ENCODE data around the gene TNFAIP8.
A peak's percentile ranks its signal among the peaks of the same experiment; 100 is the strongest.

The TNFAIP8 gene

DNA sequence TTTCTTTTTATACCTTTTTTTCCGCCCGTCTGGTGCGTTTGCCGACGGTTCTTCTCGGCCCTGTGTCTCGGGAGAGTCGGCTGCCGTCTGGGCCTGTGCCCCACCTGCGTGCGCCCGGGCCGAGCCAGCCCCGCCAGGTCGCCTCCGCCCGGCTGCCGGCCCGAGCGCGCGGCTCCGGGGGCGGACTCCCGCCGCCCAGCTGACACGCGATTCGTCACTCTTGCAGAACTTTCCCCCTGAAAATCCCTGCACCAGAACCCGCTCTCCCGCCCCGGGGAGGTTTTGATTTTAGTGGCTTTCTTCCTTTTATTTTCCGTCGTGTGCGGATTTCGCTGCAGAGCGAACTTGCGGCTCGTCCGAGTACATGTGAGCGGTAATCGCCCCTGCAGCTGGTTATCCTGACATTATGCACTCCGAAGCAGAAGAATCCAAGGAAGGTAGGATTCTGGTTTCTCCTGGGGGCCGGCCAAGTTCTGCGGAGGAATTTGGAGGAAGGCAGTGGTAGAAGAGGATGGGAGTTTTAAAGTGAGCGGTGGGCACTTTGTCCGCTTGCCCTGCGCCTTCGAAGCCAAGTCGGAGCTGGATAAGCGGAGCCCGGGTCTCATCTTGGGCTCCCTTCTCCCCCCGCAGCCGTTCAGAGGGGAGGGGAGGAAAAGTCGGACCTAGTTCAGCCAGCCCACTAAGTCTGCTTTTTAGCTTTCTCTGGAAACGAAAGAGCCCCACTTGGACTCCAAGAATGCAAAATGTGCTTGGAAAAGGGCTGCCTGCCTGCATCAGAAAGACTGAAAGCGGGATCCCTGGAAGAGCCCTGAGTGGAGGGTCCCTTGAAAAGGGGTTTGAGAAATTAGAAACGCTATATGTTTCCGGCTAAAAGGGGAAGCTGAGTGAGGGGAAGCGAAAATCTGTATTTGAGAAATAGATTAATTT lies at the start of gene TNFAIP8:
TSS of gene TNFAIP8 (plus strand) at position 335 of the 927 bp plus-strand sequence. CDS start at position 407, 72 bp downstream.
- peak; percentile 58 to 62 for ATAC-seq

DNA sequence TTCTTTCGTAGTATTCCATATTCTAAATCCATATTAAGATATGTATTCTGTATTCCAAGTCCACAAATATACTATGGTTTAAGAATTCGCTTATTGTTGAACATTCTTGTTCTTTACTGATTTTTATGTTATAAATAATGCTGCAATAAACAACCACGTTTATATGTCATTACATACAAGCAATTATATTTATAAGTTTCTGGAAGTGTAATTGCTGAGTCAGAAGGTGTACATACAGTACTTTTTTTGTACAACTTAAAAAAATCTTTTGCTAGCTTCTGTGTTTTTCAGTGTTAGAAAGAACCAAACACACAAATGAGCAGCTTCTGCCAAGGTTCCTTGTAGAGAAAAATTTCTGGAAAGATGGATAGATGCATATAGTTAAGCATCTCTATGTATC lies 48.6 kb upstream of the TNFAIP8 start:
- ATAC-seq = no peak

- ATAC-seq = no peak
These were observed 46.5 kb upstream of the TNFAIP8 start for GRCh38 chr5:119309326-119309725.

- ATAC-seq = no peak
These were observed 44.1 kb upstream of the TNFAIP8 start for GRCh38 chr5:119311688-119312087.

DNA sequence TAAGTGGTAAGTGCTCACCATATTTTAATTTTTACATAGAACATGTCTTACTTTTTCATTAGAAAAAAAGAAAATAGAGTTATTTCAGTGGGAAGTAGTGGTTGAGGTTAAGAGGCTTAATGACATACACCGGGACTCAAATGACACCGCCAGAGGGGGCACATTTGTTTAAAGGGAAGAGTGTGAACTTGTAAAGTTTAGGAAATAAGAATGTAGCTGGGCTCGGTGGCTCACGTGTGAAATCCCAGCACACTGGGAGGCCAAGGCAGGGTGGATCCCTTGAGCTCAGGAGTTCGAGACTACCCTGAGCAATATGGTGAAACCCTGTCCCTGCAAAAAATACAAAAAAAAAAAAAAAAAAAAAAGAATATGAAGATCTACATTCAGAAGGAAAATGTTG lies 43.4 kb upstream of the TNFAIP8 start:
- no peak for ATAC-seq

- ATAC-seq = no peak
These were observed 42.6 kb upstream of the TNFAIP8 start for GRCh38 chr5:119313197-119313596.

DNA sequence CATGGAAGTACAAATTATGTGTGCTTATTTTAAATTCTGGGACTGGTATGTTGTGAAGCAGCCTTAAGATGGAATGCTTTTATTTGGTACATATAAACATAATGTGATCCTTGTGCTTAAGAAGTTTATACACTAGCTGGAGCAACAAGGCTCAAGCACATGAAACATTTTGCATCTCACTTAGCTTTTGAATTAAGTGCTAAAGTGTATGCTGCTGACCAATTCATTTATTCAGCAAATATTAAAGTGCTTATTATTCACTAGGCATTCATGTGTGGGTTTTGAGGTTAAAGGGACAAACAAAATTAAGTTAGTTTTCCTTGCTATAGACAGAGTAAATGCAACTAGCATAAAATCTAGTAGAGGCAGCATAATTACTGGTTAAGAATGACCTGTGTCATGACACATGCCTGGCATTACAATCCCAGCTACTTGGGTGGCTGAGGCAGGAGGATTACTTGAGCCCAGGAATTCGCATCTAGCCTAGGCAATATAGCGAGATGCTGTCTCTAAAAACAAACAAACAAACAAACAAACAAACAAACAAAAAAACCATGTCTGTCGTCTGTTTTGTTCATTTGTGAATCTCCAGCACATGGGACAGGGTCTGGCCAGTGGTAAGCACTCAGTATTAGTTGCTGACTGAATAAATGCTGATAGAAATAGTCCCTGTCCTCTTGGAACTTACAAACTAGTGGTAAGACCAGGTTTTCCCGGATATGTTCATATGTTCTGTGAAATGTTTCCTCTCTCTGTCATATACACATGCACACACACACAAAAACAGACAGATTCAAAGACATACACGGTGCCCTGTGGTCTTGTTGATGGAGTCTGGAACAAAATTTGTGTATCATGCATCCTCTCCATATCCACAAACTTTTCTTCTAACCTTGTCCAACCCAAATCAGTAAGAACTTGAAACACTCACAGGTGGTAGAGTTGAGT lies 41.9 kb upstream of the TNFAIP8 start:
- ATAC-seq = no peak

- ATAC-seq = peak; percentile 74 to 78
These were observed 40.3 kb upstream of the TNFAIP8 start for GRCh38 chr5:119315516-119315949.

DNA sequence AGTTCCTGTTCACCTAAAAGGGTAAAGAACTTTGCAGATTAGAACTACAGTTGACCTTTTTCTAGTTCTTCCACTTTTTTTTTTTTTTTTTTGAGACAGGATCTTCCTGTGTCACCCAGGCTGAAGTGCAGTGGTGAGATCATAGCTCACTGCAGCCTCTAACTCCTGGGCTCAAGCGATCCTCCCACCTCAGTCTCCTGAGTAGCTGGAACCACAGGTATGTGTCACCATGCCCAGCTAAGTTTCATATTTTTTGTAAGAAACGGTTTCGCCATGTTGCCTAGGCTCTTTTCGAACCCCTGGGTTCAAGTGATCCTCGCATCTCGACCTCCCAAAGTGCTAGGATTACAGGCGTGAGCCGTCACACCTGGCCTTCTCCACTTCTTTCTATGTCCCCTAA lies 39.7 kb upstream of the TNFAIP8 start:
- ATAC-seq = peak in 1 of 2 donors; percentile 34

GRCh38 chr5:119316906-119317305 lies 38.9 kb upstream of the TNFAIP8 start:
- ATAC-seq = no peak

- ATAC-seq = peak in 1 of 2 donors; percentile 27
These were observed 37.4 kb upstream of the TNFAIP8 start for GRCh38 chr5:119318256-119318894.

GRCh38 chr5:119319401-119319800 lies 36.4 kb upstream of the TNFAIP8 start:
- ATAC-seq = no peak

GRCh38 chr5:119319890-119320289 lies 35.9 kb upstream of the TNFAIP8 start:
- ATAC-seq = no peak

DNA sequence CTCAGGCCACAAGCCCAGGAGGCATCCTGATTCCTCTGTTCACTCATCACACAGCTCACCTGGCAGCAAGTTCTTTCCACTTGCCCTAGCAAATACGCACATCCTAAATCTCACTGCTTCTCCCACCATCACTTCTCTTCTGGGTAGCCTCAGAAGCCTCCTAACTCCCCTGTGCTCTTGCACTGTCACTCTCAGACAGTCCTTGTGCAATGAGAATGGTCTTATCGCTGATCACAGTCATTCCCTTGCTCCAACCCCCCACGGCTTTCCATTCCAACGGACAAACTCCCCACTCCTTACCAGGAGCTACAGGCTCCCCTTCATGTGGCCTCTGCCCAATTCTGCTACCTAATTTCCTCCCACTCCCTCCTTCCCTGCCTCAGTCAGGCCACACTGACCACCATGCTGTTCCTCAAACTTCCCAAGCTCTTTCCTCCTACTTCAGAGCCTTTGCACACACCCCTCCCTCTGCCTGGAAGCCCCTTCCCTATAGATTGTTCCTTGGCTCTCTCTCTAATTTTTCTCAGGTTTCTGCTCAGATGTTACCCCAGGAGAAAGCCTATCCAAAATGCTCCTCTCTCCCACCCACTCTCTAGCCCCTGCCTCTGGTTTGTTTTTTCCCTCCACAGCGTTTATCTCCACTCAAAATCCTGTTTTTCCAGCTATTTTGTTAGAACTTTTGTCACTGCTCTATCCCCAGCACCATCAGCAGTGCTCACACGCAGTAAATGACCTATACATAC lies 34.1 kb upstream of the TNFAIP8 start:
- no peak for ATAC-seq

DNA sequence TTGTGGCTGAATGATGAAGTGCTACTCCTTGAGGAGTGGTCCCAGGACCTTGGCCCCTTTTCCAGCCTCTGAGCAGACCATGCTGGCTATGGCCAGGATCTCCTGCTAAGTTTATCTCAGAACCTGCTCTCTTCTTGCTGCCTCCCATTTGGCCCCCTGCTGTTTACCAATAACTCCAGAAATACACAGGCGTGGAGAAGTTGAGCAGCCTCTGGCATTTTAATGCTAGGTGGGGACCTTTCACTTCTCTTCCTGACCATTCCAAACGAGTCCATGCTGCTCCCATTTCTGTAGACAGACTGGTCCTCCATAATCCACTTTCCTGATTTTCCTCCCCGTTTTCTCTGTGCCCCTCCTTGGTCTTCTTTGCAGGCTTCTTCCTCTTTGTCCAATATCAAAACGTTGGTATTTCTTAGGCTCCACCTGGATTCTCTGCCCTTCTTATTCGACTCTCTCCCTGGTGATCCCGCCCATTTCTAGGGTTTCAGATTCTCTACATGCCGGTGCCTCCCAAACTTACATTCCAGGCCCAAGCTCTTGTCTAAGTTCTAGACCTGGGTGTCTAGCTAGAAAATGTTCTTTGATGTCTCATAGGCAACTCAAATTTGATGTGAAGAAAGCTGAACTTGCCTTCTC lies 33.4 kb upstream of the TNFAIP8 start:
- ATAC-seq = no peak

DNA sequence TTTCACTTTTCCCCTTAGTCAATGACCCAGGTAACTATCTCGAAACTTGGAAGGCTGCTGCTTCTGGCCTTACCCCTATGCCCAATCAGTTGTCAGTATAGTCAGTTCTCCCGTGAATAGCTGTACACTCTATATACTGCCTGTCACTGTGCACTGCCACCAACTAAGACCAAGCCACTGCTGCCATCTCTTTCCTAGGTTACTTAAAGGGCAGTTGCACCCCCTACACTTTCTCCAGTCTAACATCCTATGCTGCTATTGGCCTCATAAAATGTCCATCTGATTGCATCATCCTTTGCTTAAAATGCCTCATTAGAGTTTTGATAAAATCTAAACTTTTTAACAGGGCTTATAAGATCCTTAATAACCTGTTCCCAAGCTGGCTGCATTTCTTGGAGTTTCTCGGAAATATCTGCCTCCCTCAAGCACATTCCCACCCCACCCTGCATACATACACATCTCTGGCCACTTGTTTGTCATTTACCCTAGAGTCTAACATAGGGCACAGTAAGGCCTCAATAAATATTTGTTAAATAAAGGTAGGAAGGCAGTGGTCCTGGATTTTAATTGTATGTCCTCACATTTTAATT lies 32.8 kb upstream of the TNFAIP8 start:
- ATAC-seq = peak; percentile 57 to 75

DNA sequence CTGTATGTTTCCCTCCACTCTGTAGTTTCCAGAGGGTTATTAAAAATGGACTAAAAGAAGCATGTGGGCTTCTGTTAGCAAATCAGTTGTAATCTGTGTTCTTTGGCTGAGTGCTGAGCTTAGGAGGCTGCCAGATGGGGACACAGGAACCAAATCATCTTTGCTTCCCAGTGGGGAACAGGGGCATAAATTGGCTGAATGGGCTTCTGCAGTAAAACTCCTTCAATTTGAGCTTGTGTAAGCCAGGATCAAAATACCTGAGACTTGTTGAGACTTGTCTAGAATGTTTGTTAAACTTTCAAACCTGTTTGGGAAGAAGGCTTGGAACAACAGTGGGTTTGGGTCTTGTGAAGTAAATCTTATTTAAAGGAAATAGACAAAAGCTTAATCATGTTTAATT lies 32.2 kb upstream of the TNFAIP8 start:
- no peak for ATAC-seq

DNA sequence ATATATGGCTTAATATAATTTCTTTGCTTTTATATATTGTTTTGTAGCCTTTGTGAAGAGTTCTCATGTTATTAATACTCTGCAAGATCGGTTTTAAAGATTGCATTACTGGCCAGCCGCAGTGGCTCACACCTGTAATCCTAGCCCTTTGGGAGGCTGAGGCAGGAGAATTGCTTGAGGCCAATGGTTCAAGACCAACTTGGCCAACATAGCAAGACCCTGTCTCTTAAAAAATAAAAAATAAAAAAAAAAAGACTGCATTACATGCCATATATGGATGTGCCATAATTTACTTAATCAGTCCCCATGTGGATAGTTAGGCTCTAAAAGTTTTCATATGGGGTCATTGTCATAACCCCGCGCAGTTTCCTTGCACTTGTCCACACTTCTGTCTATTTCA lies 31.0 kb upstream of the TNFAIP8 start:
- ATAC-seq = no peak

GRCh38 chr5:119327018-119327417 lies 28.8 kb upstream of the TNFAIP8 start:
- no peak for ATAC-seq

GRCh38 chr5:119328753-119329602 lies 26.8 kb upstream of the TNFAIP8 start:
- ATAC-seq = peak; percentile 66 to 78

All from activated CD4-positive, CD25-positive, alpha-beta regulatory T cell treated with anti-CD3 and anti-CD28 coated beads, Interleukin-2, amount 50 U/mL, for 24 hours (primary cell).